Dermis blood vessel endothelial cell (primary cell): Measurements from ENCODE around the gene PRKG1. TPM values are rescaled to one million over a fixed set of nuclear protein-coding genes. Genes with fewer than 3 reads are reported as not detected.

ENCODE experiments used
- DNase-seq: peaks from one replicate; pipeline ENCODE4 v3.0.0; 2010
- total RNA-seq: library from RNA; depleted of rRNA; stranded (reverse); fragments of >200 nt; gene quantifications from 2 replicates; pipeline ENCODE4 v1.2.3, GENCODE V29; 2014

Gene PRKG1
- total RNA-seq, 1 donor from 2014 or later, result 4.1 TPM

DNA sequence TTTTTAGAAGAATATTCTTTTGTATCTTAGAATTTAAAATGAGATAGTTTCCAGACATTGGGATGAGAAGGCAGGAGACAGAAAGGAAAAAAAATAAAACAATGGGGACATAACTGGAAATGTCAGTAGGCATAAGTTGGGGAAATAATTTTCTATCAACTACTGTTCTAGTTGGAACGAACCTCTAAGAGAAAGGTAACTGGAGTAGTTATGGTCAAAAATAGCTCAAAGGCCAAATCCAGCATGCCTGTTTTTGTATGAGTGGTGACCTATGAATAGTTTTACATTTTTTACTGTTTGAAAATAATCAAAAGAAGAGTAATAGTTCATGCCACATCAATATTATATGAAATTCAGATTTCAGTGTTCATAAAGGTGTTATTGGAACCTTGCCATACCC, 877.3 kb downstream of the PRKG1 start:
- DNase-seq, result no peak

DNA sequence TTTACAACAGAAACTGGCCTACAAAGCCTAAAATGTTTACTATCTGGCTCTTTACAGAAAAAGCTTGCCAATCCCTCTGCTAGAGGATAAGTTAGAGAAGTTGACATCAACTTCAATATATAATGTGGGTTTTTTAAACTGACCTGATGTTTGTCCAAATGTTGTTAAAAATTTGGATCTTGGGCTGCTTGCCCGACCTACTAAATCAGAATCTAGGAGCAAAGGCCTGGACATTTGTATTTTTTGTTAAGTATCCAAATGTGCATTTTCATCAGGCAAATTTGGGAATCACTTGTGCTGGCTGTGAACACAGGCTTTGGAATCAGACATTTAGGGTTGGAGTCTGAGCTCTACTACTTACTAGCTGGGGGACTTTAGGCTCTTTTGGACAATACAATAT, 877.8 kb downstream of the PRKG1 start:
- no peak for DNase-seq

DNA sequence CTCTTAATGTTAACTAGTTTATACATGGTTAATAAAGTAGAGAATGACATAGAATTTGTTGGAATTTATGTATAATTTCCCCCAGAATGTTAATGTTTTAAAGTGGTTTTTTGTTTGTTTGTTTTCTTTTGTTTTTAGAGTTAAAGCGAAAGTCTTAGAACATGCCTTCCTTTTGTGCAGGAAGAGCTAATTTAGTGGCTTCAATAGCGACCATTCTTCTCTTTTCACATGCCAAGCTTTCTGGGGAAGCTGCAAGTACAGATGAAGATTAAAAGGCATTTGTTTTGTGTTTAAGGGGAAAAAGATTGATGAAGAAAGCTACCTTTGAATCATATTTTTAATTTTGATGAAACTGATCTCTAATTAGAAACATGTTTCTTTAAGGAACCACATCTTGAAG, 881.4 kb downstream of the PRKG1 start:
- DNase-seq, result no peak

DNA sequence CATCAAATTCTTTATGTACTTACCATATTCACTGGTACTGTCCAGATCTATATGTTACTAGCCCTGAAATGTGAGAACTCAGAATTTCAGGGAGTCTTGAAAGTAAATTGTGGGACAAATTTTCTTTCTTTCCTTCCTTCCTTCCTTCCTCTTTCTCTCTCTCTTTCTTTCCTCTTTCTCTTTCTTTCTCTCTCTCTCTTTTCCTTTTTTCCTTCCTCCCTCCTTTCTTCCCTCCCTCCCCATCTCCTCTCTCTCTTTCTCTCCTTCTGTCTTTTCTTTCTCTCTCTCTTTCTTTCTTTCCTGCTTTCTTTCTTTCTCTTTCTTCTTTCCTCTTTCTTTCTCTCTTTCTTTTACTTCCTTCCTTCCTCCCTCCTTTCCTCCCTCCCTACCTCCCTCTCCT, 882.5 kb downstream of the PRKG1 start:
- no peak for DNase-seq

DNA sequence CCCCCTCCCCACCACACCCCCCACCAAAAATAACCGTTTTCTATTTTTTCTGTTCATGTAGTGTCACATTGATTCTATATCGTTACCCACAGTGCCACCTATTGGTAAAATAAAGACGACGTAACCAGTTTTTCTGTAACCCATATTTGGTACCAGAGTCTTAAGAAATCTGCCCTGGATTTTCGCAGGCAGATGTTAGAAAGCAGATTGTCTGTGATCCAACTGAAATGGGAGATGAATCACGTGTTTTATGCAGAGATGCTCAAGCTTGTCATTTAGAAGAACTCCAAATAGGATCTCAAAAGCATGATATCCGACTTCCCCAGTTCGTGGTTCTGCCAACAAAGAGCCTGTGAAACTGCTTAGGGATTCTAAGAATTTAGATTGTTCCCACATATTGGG, 886.2 kb downstream of the PRKG1 start:
- peak; percentile 56 for DNase-seq

DNA sequence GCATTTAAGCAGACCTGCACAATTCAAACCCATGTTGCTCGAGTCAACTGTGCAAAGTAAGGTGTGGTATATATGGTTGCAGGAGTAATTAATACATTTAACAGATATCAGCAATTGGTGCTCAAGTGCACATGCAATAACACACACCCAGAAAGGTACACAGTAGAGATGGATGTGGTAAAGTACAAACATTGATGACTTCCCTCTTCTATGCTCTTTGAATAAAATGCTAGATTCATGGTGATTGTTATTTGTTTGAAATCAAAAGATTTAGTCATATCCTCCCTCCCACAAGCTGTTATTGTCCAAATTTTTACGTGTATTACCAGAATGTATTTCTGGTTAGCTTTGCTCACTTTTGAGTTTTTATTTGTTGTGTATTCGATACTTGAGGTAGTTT, 887.1 kb downstream of the PRKG1 start:
- no peak for DNase-seq

DNA sequence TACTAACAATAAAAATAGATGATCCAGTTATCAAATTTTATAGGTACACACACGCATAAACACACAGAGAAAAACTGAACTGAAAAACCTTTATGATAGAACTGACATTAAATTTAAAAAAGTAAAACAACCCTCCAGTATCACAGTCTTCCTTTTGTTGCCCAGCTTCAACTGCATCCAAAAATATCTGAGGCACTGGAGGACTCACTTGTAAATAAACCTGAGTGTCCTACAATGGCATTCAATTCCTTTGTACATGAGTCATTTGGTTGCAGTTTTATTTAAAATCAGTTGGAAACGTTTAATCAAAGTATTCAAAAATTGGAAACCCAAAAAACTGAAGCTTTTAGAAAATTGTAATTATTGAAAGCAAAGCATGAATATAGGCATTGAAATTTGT, 890.3 kb downstream of the PRKG1 start:
- DNase-seq, result no peak

DNA sequence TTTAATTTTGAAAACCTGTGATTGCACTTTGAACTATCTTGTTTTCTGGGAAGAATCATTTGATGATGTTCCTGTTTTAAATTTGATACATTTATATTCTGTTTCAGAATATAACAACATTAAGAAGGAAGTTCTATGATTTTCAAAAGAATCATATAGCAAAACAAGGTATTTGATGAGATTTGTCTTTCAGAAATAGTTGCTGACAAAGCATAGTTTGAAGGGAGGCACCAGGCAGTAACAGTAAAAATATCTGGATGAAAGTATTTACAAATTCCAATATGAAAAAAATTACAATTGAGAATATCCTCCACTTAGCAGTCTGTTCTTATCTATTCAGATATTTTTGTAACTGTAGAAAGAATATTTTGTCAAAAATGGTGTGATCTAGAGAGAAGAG, 891.2 kb downstream of the PRKG1 start:
- no peak for DNase-seq

DNA sequence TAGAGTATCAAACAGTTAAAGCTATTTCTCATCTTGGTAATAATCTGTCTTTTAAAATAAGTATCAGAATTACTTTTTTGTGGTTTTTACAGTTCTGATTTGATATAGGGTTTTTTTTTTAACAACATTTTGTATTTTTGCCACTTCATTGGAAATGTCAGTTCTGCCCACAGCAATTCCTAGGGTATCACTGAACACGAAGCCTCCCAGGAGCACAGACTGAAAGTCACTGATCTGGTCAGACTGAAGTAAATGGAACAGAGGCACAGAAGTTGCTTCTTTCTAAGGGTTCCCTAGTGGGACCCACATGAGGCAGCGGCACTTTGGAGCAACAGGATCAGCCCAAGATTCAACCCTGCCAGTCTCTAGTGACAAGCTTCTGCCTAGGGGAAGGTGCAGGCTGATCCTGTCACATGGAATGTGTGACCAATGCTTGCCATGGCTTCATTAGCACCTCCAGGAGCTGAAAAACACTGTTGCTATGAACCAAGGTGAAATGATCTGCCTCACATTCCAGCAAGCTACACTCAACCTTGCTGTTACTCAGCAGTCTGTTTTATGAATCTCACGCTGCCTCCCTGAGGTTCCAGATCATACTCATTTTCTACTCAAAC, 898.6 kb downstream of the PRKG1 start:
- DNase-seq, result no peak

DNA sequence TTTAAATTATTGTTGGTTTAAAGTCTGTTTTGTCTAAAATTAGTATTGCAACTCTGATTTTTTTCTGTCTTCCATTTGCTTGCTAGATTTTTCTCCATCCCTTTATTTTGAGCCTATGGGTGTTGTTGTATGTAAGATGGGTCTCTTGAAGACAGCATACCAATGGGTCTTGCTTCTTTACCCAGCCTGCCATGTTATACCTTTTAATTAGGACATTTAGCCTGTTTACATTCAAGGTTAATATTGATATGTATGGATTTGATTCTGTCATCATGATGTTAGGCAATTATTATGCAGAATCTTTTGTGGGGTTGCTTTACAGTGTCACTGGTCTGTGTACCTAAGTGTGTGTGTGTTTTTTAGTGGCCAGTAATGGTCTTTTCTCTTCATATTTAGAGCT, 906.5 kb downstream of the PRKG1 start:
- no peak for DNase-seq

DNA sequence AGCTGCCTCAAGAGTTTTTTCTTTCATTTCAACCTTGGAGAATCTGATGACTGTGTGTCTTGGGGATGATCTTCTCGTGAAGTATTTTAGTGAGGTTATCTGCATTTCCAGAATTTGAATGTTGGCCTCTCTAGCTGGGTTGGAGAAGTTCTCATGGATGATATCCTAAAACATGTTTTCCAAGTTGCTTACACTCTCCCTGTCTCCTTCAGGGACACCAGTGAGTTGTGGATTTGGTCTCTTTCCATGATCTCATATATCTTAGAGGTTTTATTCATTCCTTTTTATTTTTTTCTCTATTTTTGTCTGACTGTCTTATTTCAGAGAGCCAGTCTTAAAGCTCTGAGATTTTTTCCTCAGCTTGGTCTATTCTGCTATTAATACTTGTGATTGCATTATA, 907.4 kb downstream of the PRKG1 start:
- no peak for DNase-seq

DNA sequence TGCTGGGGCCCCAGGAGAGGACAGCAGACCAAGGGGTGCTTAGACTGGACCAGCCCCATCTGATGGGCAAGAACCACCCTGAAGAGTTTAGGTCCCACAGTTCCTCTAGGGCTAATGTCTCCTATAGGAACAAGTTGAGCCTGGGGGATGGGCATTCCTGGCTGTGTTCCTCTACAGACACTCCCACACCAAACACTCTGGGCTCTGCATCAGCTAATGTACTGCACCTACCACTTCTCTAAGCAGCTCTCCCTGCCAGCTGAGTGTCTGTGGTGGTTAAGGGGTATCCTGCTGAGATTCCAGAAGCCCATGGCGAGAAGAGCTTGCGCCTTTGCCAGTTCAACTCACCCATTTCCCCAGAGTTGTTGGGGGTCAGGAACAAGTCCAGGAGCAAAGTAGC, 909.2 kb downstream of the PRKG1 start:
- DNase-seq, result no peak

DNA sequence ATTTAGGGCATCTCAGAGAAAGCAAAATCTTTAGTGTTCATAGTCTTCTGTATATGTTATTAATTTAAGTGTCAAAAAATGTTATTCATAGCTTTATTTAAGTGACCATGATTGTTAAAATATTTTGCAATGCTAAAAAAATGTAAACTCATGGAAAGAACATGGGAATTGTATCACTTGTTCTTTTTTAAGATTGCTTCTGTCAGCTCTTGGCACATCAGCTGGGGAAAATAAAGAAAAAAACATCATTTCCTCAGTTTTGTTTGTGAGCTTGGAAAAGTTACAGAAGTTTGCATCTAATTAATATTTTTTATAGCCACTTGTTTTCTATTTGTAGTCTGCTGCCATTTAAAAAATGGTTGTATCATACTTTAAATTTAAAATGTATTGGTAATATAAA, 911.0 kb downstream of the PRKG1 start:
- DNase-seq, result no peak

DNA sequence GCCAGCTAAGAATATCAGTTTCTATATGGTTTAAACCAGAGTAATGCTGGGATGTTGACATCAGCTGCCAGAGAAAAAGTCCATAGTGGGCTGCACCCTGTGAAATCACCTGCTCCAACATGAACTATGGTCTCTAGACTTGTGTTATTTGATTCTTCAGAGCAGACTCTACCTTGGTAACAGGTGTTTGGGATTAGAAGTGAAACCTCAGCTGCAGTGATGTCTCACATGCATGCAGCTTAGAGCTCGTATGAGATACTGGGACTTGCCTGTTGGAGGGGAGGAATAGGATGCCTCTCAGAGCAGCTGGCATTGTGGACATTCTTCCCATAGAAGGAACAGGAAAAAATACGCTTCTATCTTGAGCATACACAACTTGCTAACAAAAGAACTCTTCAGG, 912.2 kb downstream of the PRKG1 start:
- DNase-seq, result no peak

DNA sequence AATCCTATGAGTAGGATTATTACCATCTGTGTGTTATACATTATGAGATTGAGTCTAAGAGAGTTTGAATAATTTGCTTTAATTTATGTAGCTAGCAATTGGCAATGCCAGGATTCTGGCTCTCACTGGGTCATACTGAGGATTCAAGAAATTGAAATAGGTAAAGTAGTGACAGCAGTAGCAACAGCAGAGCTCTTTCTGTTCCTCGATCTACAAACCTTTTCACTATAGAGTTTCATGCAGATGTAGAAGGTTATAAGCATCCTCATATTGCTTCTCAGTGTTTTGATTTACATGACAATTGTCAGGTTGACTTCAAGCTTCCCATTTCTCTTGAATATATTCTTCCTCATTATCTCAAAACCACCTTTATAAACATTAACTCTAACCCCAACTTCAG, 919.2 kb downstream of the PRKG1 start:
- no peak for DNase-seq

DNA sequence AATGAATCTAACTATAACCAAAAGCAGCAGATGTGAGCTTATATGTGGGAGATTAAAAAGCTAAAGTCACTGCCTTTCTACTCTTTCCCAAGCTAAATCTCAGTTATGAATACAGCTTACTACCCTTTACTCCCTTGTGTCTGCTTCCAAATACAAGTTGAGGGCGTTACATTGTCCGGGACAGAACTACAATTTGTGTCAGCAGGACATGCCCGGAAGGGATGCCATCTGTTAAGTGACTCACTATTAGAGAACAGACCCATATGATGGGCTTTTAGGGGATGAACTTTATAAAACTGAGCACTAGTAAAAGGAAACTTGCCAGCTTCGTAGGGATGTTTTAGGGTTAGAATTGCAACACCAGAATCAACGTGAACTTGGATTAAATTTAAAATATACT, 924.8 kb downstream of the PRKG1 start:
- no peak for DNase-seq

DNA sequence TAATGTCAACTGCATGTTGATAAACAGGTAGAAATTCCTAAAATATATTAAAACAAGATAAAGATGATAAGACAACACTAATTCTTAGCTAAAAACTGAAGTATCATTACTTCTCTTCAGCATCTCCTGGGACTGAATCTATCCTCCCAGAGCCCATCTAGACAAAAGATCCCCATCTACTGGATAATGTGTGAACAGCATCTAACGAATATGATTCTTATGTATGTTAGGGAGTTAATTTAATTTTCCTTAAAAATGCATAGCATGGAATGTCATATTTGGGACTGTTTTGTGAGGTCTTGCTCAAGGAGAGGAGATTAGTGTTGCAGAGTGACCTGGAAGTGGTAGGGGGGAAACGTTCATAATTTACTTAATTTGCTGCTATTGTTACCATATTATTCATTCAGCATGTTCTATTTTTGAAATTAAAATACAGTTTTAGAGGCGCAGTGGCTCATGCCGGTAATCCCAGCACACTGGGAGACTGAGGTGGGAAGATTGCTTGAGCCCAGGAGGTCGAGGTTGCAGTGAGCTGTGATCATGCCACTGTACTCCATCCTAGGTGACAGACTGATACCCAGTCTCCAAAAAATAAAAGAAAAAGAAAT, 930.2 kb downstream of the PRKG1 start:
- peak; percentile 58 for DNase-seq

DNA sequence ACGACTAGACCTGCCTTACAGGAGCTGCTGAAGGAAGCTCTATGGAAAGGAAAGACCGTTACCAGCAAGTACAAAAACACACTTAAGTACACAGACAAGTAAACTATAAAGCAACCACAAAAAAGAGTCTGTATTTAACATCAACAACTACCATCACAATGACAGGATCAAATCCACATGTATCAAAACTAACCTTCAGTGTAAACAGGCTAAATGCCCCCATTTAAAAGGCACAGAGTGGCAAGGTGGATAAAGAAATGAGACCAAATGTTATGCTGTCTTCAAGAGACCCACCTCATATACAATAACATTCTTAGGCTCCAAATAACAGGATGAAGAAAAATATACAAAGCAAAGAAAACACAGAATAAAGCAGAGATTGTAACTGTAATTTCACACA, 932.8 kb downstream of the PRKG1 start:
- DNase-seq, result no peak

DNA sequence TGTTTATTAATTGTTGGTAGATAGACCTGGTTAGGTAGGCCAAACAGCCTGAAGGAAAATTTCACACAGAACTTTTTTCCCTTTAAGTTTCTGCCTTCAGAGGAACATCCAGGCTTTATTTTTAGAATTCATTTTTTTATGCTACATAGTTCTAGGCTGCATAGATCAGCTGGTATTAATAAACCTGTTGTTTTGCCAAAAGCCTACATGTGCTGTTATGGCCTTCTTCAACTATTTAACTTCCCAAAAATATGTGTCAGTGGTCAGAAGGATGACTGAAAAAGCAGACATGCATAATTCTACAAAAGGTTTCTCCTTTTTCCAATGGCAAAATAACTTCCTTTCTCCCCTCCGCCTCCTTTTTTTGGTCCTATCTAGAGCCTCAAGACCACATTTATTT, 936.8 kb downstream of the PRKG1 start:
- DNase-seq, result no peak

DNA sequence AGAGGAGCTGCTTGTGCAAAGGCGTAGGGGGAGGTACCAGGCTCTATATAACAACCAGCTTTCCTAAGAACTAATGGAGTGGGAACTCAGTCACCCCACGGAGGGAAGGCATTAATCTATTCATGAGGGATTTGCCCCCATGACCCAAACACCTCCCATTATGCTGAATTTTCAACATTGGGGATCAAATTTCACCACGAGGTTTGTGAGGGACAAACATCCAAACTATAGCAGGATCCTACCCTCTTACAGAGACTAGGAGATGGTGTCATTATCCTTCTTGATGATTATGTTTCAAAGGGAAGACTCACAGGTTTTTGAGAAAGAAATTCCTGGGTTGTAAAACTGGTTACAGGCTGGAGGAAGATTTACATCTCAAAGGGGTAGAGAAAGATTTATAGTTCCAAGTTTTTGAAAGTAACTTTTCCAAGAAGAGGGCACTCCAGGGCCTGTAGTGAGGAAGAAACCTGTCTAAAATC, 944.8 kb downstream of the PRKG1 start:
- no peak for DNase-seq

DNA sequence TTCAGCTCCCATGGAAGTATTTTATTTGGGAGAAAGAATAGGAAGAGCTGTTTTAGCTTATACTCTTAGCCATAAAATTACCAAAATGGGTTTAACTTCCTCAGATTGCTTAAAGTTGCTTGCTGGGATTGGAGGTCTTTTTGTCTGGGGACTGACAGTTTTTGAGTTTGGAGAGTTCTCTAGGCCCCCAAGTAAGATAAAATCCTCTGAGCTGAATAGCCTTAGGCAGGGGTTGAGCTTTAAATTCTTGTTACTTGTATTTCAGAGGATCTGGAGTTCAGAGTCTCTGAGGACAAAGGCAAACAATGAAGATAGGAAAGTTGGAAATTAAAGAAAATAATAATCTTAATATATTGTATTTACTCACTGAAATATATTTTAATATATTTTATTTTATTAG, 945.4 kb downstream of the PRKG1 start:
- DNase-seq, result no peak

DNA sequence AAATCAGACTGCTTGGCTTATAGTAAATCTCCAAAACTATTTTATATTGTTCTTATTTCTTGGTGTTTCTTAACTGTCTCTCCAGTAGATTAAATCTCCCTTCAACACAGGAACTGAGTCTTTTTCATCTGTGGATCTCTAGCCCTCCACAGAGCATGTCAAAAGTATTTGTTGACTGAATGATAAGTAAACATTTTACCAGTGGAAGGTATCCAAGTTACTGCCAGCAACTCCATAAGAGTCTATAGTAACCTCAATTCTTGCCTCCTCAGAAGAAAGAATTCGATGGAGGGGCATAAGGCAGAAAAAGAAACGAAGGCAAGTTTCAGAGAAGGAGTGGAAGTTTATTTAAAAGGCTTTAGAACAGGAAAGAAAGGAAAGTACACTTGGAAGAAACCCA, 945.9 kb downstream of the PRKG1 start:
- no peak for DNase-seq

DNA sequence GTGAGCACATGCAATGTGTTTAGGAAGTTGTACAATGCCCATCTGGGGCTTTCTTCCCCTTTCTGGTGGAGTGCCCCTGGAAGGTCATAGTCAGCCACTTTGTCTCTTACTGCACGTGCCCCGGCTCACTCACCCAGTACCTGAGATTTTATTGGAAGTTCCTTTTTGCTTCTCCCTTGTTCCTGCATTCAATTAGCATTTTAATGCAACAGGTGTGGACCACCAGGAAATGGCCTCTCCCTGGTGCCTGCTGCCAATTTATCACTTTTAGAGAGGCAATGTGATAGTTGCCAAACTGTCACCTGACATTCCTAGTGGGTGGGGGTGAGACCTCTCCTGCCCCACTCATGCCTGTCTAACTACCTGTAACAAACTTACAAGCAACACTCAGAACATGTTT, 946.4 kb downstream of the PRKG1 start:
- no peak for DNase-seq

DNA sequence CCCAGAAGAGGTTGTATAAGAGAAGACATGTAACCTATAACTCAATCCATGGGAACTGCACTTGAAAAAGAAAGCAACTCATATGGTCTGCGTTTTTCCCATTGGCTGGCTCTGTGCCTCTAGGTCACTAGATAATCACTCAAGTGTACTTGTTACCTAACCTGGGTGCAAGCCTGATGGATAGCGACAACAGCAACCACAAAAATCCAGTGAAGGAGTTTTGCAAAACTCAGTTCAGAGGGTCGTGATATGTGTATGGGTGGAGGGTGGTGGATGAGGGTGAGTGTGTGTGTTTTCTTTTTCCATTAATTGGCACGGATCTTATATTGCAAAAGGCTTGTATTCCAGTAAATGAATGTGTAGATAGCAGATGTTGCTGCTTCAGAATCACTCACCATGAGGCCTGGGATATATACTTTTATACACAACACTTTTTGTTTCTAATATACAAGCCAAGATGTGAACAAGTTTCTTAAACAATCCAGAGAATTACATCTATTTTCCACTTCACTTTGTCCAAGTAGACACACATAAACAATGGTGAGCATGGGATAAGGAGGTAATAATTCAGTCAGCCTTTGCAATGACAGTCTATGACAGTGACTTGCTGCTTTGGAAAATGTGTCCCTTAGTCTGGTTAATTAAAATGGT, 952.9 kb downstream of the PRKG1 start:
- no peak for DNase-seq

DNA sequence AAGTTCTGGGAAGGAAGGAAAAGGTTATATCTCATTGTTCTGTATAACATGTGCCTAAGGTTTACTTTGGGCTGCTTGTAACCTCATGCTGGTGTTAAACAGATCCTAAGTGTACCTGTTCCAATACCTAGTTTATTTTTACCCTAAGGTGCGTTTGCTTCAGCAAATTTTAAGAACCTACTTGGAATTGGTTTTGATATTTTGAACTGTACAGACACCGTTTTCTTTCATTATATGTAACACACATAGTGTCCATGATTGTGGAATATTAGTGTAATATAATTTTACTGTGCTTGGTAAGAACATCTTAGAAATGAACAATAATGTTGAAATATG, 954.2 kb downstream of the PRKG1 start:
- no peak for DNase-seq
